ENCODE data around the gene TRAPPC4. TPM values are rescaled to one million over a fixed set of nuclear protein-coding genes. Genes with fewer than 3 reads are reported as not detected.
"Not testable (repeated sequence)": the region's sequence is repeated elsewhere in the genome, so short reads cannot be mapped to it uniquely, and the experiment has no call there.

The TRAPPC4 gene
- 52.8 TPM for total RNA-seq
- long read RNA-seq, transcript TRAPPC4-214 (5 exons, 1,759 nt) = major isoform, 58 of 65 reads
- long read RNA-seq, partial matches to known transcripts = 0 of 65 reads
- long read RNA-seq, other reads (novel, unspliced or antisense) = 3 of 65 reads

DNA sequence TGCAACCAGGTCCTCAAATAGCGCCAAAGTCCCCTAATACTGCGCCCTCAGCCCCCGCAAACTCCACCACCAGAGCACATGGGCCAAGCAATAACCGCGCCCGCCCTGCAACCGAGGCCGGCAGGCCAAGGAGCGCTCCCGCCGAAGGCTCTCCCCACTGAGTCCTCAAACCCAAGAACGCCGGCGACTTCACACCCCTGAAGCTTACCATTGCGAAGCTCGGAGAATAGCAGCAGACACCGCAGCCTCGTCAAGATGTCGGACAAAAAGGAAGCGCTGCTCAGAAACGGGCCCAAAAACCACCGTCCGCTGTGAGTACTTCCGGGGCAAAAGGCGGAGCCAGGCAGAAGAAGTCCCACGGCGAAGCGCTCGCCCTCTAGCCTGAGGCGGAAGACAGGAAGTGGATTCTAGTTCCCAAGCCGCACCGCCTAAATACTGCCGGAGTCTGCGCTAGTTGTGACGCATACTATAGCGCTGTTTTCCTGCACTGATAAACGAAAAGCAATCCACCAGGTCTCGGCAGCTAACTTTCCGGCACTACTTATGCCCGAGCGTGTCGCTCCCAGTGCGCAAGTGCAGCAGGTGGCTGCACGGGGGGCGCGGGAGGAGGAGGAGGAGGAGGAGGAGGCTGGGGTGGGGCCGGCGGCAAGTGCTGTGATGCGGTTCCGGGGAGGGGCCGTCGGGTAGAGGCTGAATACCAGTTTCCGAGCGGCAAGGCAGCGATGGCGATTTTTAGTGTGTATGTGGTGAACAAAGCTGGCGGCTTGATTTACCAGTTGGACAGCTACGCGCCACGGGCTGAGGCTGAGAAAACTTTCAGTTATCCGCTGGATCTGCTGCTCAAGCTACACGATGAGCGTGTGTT, at the start of gene TRAPPC4, which contains the start of gene RPS25:
TRAPPC4 (plus strand) TSS at position 693 of the 865 bp plus-strand sequence; CDS start at position 723, 30 bp downstream.
RPS25 (minus strand) TSS at position 270 of the 865 bp plus-strand sequence; CDS start at position 211, 59 bp downstream.
- peak; percentile 97 for DNase-seq (ENCODE audit: low spot score)

DNA sequence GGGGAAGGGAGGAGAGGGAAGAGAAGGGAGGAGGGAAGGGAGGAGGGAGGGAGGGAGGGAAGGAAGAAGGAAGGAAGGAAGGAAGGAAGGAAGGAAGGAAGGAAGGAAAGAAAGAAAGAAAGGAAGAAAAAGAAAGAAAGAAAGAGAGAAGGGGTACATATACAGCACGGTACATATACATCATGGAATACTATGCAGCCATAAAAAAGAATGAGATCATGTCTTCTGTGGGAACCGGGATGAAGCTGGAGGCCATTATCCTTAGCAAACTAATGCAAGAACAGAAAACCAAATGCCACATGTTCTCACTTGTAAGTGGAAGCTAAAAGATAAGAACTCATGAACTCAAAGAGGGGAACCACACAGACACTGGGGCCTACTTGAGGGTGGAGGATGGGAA, 49.1 kb upstream of the TRAPPC4 start:
- DNase-seq (ENCODE audit: low spot score) = not testable (repeated sequence)

DNA sequence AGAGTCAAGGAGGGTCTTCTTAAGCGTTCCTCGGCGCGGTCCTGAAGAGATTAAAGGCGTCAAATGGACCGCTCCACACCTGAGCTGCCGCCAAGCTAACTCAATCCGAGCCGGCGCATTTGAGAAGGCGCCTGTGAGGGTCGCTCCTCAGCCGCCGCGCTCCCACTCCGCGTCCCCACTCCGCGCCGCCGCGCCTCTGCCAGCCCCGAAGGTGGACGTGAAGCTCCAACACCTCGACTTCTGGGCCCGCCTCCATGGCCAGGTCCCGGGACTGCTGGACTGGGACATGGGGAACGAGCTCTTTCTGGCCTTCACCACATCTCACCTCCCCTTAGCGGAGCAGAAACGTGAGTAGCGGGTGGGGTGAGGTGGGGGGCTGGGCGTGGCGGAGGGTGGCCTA, 46.9 kb upstream of the TRAPPC4 start, which contains the start of gene FOXR1:
FOXR1 (plus strand) TSS at position 116 of the 400 bp plus-strand sequence; CDS start at position 287, 171 bp downstream.
- DNase-seq (ENCODE audit: low spot score) = no peak

- no peak for DNase-seq (ENCODE audit: low spot score)
Measured at GRCh38 chr11:118973985-118974384, 44.6 kb upstream of the TRAPPC4 start.

DNA sequence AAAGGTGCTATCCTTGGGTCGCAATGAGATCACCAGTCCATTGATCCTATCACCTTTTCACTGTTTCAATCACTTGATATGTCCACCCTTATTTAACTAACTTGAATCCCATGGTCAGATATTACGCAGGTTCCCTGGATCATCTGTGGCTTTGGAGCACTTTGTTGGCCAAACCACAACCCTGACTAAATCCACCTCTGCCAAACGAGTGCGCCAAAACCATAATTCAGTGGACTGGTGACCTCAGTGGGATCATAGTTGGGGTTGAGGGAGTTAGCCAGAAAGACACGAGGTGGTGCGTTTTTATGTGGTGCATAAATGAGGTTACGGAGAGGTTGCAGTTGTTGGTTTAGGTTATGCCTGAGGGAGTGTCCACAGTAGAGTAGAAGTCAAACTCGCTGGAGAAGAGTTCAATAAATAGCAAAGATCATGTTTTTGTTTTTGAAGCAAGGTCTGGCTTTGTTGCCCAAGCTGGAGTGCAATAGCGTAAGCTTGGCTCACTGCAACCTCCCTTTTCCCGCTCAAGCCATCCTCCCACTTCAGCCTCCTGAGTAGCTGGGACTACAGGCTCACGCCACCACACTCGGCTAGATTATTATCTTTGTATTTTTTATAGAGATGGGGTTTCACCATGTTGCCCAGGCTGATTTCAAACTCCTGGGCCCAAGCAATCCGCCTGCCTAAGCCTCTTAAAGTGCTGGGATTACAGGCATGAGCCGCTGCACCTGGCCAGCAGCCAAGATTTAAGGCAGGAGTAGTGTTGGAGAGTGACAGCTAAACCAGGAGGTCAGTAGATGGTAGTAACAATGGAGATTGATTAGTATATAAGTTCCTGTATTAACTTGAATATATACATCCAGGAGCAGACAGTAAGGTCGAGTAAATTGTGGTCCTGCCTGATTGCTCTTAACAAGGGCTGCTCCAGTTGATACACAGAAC, 42.5 kb upstream of the TRAPPC4 start:
- DNase-seq (ENCODE audit: low spot score) = no peak

GRCh38 chr11:118979434-118979833, 39.1 kb upstream of the TRAPPC4 start:
- DNase-seq (ENCODE audit: low spot score) = no peak

GRCh38 chr11:118980191-118980881, 38.2 kb upstream of the TRAPPC4 start:
- no peak for DNase-seq (ENCODE audit: low spot score)

- not testable (repeated sequence) for DNase-seq (ENCODE audit: low spot score)
Measured at GRCh38 chr11:118984337-118984736, 34.2 kb upstream of the TRAPPC4 start.

DNA sequence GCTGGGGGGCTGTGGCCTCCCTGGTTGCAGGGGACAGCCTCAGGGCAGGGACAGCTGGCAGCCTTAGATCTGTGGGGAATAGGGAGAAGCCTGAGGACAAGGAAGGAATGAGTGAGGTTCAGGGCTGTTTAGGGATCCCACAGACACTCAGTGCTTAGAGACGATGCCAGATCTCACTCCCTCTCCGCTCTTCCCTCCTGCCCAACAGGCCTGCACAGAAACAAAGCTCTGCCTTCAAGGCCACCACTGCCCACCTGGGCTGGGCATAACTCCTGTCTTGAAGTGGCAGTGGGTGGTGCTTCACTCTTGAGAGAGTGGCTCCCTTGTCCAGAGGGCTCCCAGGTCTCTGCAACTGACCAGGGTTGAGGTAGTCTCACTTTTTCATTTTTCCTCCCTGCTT, 33.7 kb upstream of the TRAPPC4 start:
- DNase-seq (ENCODE audit: low spot score) = no peak

- no peak for DNase-seq (ENCODE audit: low spot score)
Measured at GRCh38 chr11:118988280-118988679, 30.3 kb upstream of the TRAPPC4 start.

DNA sequence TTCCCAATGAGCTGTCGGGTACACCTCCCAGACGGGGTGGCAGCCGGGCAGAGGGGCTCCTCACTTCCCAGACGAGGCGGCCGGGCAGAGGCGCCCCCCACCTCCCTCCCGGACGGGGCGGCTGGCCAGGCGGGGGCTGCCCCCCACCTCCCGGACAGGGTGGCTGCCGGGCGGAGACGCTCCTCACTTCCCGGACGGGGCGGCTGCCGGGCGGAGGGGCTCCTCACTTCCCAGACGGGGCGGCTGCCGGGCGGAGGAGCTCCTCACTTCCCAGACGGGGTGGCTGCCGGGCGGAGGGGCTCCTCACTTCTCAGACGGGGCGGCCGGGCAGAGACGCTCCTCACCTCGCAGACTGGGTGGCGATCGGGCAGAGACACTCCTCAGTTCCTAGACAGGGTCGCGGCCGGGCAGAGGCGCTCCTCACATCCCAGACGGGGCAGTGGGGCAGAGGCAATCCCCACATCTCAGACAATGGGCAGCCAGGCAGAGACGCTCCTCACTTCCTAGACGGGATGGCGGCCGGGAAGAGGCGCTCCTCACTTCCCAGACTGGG, 27.0 kb upstream of the TRAPPC4 start:
- DNase-seq (ENCODE audit: low spot score) = not testable (repeated sequence)

GRCh38 chr11:118996926-118997626, 21.5 kb upstream of the TRAPPC4 start:
- DNase-seq (ENCODE audit: low spot score) = no peak

DNA sequence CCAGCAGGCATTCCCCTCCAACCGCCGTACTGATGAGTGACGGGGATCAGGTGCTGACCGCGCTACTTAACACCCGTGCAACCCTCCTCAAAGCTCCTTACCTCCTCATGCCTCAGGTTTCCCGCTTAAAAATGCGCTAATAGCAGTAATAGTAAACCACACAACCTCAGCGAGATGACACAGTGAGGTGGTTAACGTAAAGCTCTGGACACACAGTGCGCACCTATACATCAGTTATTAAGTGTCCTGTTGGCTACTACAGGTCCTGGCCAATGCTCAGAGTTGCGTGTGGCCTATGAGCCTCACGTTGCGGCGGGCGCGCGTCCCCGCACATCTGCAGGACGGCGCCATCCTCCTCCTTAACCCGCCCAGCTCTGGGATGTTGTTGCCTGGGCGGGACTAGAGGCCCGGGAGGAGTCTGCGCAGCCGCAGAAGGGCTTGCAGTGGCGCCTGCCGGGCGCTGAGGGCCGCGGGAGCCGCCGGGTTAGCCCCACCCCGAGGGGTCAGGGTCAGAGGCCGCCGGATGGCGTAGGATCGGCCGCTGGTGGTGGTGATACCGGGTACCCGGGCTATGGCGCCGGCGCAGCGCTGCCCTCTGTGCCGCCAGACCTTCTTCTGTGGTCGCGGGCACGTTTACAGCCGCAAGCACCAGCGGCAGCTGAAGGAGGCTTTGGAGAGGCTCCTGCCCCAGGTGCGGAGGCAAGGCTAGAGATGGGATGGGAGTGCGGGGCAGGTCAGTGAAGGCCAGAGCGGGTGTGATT, 20.8 kb upstream of the TRAPPC4 start, which contains the start of gene CENATAC:
CENATAC (plus strand) TSS at position 512 of the 761 bp plus-strand sequence; CDS start at position 572, 60 bp downstream.
- peak; percentile 99 for DNase-seq (ENCODE audit: low spot score)

DNA sequence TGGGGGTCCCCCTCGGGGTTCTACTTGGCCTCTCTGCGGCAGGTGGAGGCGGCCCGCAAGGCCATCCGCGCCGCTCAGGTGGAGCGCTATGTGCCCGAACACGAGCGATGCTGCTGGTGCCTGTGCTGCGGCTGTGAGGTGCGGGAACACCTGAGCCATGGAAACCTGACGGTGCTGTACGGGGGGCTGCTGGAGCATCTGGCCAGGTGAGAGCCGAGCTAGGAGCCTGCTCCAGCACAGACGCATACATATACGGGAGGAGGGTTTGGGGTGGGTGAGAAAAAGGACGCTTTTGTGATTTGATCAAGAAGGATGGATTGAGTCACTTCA, 20.2 kb upstream of the TRAPPC4 start:
- DNase-seq (ENCODE audit: low spot score) = no peak

DNA sequence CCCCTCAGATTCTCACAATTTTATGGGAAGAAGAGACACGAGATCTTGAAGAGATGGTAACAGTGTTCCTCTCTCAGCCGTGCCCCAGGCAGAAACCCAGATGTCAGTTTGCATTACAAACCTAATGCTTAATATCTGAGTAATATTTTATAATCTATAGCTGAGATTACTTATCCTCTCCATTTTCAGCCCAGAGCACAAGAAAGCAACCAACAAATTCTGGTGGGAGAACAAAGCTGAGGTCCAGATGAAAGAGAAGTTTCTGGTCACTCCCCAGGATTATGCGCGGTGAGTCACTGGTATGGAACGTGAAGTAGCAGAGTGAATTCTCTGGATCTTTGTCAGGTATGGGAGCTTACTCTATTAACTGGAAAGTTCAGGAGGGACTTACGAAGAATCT, 19.7 kb upstream of the TRAPPC4 start:
- DNase-seq (ENCODE audit: low spot score) = no peak

DNA sequence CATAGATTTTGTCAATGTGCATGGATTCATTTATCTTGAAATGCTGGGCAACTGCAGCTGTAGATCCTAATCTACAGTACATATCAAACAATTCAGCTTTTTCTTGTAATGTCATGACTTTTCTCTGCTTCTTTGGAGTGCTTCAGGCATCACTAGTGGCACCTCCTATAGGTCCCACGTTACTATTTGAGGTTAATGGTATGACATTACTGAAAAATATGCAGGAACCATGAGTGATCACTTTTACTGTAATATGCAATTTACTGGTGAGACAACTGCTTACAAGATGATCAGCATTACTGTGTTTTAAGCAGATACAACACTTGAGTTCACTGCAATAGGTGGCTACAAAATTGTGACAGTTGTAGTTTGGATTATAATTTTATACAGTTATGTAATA, 17.7 kb upstream of the TRAPPC4 start:
- no peak for DNase-seq (ENCODE audit: low spot score)

- DNase-seq (ENCODE audit: low spot score) = no peak
Measured at GRCh38 chr11:119006656-119007055, 11.9 kb upstream of the TRAPPC4 start.

DNA sequence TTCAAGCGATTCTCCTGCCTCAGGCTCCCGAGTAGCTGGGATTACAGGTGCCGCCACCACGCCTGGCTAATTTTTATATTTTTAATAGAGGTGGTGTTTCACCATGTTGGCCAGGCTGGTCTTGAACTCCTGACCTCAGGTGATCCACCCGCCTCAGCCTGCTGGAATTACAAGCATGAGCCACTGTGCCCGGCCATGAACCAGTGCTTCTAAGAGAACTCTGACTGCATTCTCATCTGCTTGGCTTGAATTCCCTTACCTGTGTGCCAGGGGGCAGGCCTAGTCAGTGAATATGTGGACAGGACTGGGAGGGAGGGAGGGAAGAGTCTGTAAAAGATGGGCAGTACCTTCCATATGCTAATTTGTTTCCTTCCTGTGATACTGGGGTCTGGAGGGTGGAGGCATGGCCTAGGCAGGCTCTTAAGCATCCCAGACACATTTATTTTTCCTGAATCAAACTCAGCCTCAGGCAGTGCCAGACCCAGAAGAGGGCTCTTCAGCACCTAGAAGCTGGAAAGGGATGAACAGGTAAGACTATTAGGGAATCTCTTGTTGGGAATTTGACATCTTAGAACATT, 7.0 kb upstream of the TRAPPC4 start:
- DNase-seq (ENCODE audit: low spot score) = no peak

Measured in mesenteric fat pad (tissue), 1 donor.